HG03045 (cell line): ENCODE measurements around the gene AACS.
"Not testable (repeated sequence)": the region's sequence is repeated elsewhere in the genome, so short reads cannot be mapped to it uniquely, and the experiment has no call there.

Experiments
- ATAC-seq: cut with Tn5 transposase; IDR thresholded peaks from one replicate; pipeline ENCODE4 v1.9.1; 2021; ENCODE audit warnings: mild to moderate bottlenecking, moderate library complexity; ENCODE audit not compliant: unreplicated experiment

Gene AACS

GRCh38 chr12:125065021-125065918 lies at the start of gene AACS:
AACS (plus strand) TSS chr12:125065435; CDS start chr12:125065585, 150 bp downstream.
- peak; percentile 90 for ATAC-seq

GRCh38 chr12:125015680-125016310 lies 49.4 kb upstream of the AACS start:
- ATAC-seq, result no peak

GRCh38 chr12:125017801-125018200 lies 47.4 kb upstream of the AACS start:
- ATAC-seq, result no peak

GRCh38 chr12:125018356-125018755 lies 46.9 kb upstream of the AACS start:
- ATAC-seq, result no peak

- ATAC-seq, result no peak
Measured at GRCh38 chr12:125021096-125021495, 44.1 kb upstream of the AACS start.

GRCh38 chr12:125021771-125022170 lies 43.5 kb upstream of the AACS start:
- ATAC-seq, result no peak

GRCh38 chr12:125023065-125023464 lies 42.2 kb upstream of the AACS start:
- no peak for ATAC-seq

- ATAC-seq, result no peak
Measured at GRCh38 chr12:125024949-125025563, 40.2 kb upstream of the AACS start.

GRCh38 chr12:125025606-125026235 lies 39.5 kb upstream of the AACS start:
- ATAC-seq, result no peak

GRCh38 chr12:125028106-125028505 lies 37.1 kb upstream of the AACS start:
- no peak for ATAC-seq

- no peak for ATAC-seq
Measured at GRCh38 chr12:125029761-125030358, 35.4 kb upstream of the AACS start.

- not testable (repeated sequence) for ATAC-seq
Measured at GRCh38 chr12:125031471-125031870, 33.8 kb upstream of the AACS start.

- no peak for ATAC-seq
Measured at GRCh38 chr12:125032466-125033152, 32.6 kb upstream of the AACS start.

- ATAC-seq, result no peak
Measured at GRCh38 chr12:125033288-125033687, 31.9 kb upstream of the AACS start.

- no peak for ATAC-seq
Measured at GRCh38 chr12:125038976-125039625, 26.1 kb upstream of the AACS start.

- ATAC-seq, result no peak
Measured at GRCh38 chr12:125049093-125049458, 16.2 kb upstream of the AACS start.

- ATAC-seq, result no peak
Measured at GRCh38 chr12:125050446-125050845, 14.8 kb upstream of the AACS start.

- ATAC-seq, result no peak
Measured at GRCh38 chr12:125050868-125051267, 14.4 kb upstream of the AACS start.

- ATAC-seq, result no peak
Measured at GRCh38 chr12:125053821-125054220, 11.4 kb upstream of the AACS start.

- no peak for ATAC-seq
Measured at GRCh38 chr12:125055591-125055990, 9.6 kb upstream of the AACS start.
